HG02870 (cell line): Measurements from ENCODE around the gene TOMM70.
A peak's percentile ranks its signal among the peaks of the same experiment; 100 is the strongest.

ENCODE experiments used
- ATAC-seq: cut with Tn5 transposase; IDR thresholded peaks from one replicate; pipeline ENCODE4 v1.9.1; 2021; ENCODE audit warnings: mild to moderate bottlenecking, moderate library complexity; ENCODE audit not compliant: unreplicated experiment

The TOMM70 gene

GRCh38 chr3:100412912-100413590, 12.2 kb upstream of the TOMM70 start:
- ATAC-seq = no peak

GRCh38 chr3:100411091-100411982, 10.4 kb upstream of the TOMM70 start:
- ATAC-seq = no peak

- ATAC-seq = no peak
Measured at GRCh38 chr3:100407977-100408532, 7.2 kb upstream of the TOMM70 start.

DNA sequence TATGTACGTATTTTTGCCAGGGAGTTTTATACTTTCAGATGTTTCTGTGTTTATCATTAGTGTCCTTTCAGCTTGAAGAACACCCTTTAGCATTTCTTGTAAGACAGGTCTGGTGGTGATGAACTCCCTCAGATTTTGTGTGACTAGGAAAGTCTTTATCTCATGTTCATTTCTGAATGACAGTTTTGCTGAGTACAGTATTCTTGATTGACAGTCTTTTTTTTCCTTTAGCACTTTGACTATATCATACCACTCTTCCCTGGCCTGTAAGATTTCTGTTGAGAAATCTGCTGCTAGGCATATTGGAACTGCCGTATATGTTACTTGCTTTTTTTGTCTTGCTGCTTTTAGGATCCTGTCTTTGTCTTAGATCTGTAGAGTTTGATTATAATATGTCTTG, 6.3 kb upstream of the TOMM70 start:
- no peak for ATAC-seq

DNA sequence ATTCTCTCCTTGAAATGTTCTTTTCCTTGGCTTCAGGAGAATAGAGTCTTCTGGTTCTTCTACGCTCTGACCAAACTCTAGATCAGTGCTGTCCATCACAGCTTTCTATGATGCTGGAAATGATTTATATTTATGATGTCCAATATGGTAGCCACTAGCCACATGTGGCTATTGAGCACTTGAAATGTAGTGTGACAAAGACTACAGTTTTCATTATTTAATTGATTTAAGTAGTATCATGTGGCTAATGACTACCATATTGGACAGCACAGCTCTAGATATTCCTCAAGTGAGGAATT, 3.3 kb upstream of the TOMM70 start:
- ATAC-seq = no peak

DNA sequence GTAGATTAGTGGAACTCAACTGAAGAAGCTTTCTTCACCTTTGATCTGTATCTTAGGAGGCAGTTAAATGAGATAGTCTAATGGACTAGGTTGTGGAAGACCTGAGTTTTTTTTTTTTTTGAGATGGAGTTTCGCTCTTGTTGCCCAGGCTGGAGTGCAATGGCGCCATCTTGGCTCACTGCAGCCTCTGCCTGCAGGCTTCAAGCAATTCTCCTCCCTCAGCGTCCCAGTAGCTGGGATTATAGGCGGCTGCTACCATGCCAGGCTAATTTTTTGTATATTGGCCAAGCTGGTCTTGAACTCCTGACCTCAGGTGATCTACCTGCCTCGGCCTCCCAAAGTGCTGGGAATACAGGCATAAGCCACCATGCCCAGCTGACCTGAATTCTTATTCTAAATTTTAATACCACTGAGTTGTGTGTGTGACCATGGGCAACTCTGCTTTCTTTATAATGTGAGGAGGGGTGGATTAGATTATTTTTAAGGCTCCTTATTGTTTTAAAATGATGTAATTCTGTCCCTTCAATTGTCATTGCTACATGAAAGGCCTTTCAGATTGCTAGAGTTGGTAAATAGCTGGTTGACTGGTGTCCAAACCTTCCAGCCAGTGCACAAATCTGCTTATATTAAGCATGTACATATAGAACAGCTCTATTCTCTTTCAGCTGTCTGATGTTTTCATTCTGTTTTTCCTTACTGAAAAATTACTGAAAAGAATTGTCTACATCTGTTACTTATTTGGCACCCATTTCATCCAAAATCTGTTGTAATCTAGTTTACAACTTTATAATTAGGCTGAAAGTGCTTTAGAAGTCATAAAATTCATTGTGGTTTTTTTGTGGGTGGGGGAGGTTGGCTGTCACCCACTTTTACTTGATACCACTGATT, 2.7 kb upstream of the TOMM70 start:
- ATAC-seq = no peak

DNA sequence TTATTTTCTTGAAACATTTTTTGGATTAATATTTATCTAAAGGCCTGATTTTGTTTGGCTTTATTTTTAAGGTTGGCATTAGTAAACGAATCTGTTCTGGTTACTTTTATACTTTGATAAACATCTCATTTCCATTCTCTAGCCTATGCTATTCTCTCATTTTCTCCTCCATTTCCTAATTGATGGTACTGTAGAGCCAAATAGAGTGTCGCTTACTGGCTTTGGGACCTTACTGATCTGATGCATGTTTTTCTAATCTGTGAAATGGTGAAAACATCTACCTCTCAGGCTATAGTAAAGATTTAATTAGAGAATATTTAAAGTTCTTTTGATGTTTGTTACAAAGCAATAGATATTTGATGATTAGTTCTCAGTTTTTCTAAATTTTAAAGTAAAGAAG, 2.0 kb upstream of the TOMM70 start:
- no peak for ATAC-seq

GRCh38 chr3:100402256-100402655, 1.4 kb upstream of the TOMM70 start:
- ATAC-seq = no peak

- peak; percentile 7 for ATAC-seq
Measured at GRCh38 chr3:100401674-100402041, 769 bp upstream of the TOMM70 start.

DNA sequence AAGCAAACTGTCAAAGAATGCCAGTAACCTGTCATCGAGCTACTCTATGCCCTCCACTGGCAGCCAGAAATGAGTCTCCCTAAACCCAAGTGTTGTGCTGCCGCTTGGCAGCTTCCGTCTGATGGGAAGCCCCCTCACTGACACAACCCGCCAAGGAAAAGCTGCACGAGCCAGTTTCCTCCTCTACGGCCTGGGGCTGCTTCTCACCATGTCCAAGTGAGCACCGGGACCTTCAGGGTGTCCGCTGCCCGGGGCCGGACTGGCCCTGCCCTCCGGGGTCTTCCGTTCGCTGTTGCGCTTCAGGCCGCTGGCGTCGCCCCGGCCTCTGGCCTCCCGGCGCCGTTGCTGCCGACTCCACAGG, 490 bp downstream of the TOMM70 start:
- peak; percentile 1 for ATAC-seq

GRCh38 chr3:100399341-100400071, 1.4 kb downstream of the TOMM70 start:
- no peak for ATAC-seq

DNA sequence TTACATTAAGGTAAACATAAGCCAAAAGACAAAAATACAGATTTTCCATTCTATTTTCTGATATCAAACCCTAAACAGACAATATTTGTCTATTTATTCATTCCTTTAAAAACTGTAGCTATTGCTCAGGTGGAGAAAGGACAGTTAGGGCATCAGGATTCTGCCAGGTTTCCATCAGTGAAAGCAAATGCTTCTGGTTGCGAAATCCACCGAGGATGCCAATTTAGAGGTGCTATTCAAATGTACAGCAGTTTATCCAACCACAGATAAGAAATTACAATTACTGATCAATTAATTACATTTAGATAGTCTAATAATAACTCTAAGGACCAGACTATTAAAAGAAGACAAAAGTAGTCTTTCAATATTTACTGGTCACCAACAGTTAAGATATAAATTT, 3.9 kb downstream of the TOMM70 start:
- no peak for ATAC-seq

- no peak for ATAC-seq
Measured at GRCh38 chr3:100395679-100396431, 5.0 kb downstream of the TOMM70 start.

DNA sequence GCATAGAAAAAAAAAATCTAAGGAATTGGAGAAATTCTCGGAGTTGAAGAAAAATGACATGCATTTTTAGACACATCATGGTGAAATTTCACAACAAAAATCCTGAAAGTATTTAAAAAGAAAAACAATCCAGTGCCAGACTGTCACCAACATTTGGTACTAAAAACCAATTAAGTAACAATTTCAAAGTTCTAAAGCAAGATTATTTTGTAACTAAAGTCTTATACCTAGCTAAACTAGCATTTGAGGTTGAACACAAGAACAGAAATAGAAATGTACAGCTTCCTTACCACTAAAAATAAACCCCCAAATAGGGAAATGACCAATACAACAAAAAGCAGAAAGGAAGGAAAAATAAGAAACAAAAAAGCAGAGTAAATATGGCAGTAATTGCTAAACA, 11.9 kb downstream of the TOMM70 start:
- ATAC-seq = no peak

GRCh38 chr3:100386437-100387074, 14.3 kb downstream of the TOMM70 start:
- ATAC-seq = no peak

- no peak for ATAC-seq
Measured at GRCh38 chr3:100384733-100385525, 16.0 kb downstream of the TOMM70 start.

DNA sequence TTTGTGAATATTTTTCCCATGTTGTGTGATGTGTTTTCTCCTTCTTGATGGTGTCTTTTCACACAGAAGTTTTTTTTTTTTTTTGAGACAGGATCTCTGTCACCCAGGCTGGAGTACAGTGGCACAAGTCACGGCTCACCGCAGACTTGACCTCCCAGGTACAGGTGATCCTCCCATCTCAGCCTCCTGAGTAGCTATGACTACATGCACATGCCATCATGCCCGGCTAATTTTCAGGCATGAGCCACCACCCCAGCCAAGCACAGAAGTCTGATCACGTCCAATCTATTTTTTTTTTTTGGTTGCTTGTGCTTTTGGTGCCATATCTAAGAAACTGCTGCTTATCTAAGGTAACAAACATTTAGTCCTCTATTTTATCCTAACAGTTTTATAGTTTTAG, 24.6 kb downstream of the TOMM70 start:
- no peak for ATAC-seq

DNA sequence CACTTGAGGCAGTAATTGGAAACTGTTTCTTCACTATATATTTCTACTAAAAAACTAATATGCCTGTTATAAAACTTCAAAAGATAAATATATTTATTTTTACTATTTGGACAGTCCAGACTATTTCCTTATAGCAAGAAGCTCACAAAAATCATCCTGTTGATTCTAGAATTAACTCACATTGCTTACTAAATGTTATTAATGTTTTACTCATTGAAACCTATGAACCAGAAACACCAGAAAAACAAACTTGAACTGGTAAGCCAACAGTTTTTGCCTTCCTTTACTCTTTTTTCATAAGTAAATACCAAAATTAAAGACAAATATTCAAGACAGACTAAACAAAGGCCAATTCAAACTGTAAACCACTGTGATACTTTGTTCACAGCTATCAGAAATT, 26.4 kb downstream of the TOMM70 start:
- ATAC-seq = no peak

DNA sequence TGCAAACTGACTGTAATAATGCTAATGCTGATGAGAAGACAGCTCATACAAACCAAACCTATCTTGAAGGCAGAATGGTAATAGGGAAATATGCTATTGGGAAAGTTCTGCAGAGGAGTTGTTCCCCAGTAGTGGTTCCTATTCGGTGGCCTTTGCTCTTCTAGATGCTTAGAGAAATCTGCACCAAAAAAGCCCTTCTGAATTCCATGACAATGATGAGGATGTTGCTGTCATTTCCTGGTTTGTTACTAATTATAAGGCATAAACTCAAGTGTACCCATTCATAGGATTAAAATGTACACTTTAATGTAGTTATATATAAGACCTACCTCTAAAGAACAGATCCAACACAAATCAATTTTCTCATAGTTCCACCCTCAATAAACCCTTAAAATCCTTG, 30.1 kb downstream of the TOMM70 start:
- no peak for ATAC-seq
